HG03521 (cell line): ENCODE data around the gene INTS15.
A peak's percentile ranks its signal among the peaks of the same experiment; 100 is the strongest.

Experiments used
- ATAC-seq: cut with Tn5 transposase; IDR thresholded peaks from one replicate; pipeline ENCODE4 v1.9.1; 2021; ENCODE audit warnings: mild to moderate bottlenecking, moderate library complexity; ENCODE audit not compliant: unreplicated experiment

The INTS15 gene

DNA sequence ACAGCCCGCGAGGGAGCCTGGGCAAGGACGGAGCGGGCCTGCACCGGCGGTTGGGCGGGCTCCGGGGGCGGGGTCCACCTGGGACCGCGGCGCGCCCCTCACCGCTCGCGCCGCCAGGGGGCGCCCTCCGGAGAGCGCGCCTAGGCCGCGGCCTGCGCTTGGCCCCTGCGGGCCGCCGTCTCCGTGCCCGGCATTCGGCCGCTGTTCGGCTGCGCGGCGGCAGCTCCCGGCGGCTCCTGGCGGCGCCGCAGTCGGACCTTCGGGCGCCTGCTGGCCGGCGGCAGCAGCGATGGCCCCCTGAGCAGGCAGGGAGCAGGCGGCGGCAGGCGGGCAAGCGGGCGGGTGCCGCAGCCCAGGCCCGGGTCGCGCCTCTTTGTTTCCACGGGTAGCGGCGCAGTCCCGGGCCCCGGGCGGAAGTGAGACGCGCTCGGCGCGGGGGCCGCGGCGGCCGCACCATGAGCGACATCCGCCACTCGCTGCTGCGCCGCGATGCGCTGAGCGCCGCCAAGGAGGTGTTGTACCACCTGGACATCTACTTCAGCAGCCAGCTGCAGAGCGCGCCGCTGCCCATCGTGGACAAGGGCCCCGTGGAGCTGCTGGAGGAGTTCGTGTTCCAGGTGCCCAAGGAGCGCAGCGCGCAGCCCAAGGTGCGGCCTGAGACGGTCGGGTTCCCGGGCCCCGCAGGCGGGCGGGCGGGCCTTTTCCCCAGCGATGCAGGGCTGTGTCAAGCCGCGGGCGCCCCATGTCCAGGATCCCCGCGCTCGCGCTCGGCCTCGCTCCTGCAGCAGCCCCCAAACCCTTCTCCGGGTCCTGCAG, at the start of gene INTS15:
Gene INTS15 (plus strand): TSS at position 193 of the 816 bp plus-strand sequence. CDS start 263 bp downstream, at position 456.
- ATAC-seq: peak; percentile 87

- no peak for ATAC-seq
Observed at GRCh38 chr7:6542368-6542767, 47.5 kb upstream of the INTS15 start.

DNA sequence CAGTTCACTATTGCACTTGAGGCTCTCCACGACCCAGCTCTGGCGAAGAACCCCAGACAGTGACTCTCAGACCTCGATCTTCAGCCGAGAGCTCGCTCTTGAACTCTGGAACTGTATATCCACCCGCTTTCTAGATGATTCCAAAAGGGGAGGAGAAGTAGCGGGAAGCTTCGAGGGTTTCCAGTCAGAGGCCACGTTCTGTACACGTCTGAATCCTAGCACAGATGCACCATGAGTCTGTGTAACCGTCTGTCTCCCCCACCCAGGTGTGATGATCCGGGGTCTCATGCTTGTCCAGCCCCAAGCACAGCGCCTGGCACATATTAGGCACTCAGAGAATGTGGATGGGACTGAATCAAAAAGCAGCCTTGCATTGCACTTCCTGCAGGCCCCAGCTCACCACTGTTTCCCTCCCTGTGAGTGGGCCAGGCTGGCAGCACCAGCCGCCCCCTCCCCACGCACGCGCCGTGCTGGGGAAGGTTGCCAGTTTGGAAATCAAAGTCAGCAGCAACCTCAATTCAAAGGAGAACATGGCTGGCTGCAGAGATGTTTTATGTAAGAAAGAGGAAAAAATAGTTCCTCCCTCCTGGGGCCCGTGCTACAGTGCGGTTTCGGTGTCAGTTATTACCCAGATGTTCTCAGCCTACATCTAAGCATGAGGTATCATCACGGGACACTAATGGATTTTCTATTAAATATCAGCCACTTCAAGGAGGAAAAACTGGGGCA, 44.3 kb upstream of the INTS15 start:
- ATAC-seq: no peak

GRCh38 chr7:6546498-6547251, 43.1 kb upstream of the INTS15 start:
- ATAC-seq: no peak

GRCh38 chr7:6547400-6547799, 42.4 kb upstream of the INTS15 start:
- ATAC-seq: no peak

DNA sequence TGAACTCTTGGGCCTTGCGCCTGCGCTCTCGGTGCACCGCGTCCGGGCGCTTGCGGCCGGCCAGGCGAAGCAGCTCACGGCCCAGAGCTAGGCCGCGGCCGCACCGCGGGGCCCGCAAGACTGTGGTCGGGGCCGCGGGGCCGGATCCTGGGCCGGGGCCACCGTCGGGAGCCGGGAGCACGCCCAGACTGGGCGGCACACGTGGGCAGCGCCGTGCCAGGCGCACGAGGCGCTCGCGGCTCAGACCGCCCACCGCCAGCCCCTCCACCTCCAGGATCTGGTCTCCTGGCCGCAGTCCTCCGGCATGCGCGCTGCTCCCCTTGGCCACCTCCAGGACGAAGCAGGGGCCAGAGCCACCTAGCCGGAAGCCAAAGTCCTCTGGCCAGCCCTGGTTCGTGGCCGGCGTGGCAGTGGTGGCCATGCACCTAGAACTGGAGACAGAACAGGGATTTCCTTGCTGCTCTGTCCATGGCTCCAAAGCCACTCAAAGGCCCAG, 38.8 kb upstream of the INTS15 start, which contains the start of gene GRID2IP:
Gene GRID2IP (minus strand): TSS at position 446 of the 496 bp plus-strand sequence. CDS start 25 bp downstream, at position 421.
- ATAC-seq: no peak

- ATAC-seq: no peak
Observed at GRCh38 chr7:6553448-6554044, 36.3 kb upstream of the INTS15 start.

DNA sequence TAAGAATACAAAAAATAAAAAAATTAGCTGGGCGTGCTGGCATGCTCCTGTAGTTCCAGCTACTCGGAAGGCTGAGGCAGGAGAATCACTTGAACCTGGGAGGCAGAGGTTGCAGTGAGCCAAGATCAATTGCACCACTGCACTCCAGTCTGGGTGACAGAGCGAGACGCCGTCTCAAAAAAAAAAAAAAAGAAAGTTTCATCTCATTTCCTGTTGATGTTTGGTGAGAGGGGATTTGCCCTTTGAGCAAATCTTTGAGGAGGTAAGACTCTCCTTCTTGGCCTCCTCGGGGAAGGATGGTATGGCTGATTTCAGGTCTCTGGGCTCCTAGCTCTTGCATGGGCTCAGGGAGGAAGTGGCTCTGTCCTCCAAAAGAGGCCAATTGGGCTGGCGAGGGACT, 35.0 kb upstream of the INTS15 start:
- no peak for ATAC-seq

- ATAC-seq: no peak
Observed at GRCh38 chr7:6556196-6556595, 33.6 kb upstream of the INTS15 start.

- no peak for ATAC-seq
Observed at GRCh38 chr7:6558837-6559236, 31.0 kb upstream of the INTS15 start.

- ATAC-seq: no peak
Observed at GRCh38 chr7:6559896-6560295, 29.9 kb upstream of the INTS15 start.

- no peak for ATAC-seq
Observed at GRCh38 chr7:6562106-6562505, 27.7 kb upstream of the INTS15 start.

- no peak for ATAC-seq
Observed at GRCh38 chr7:6563936-6564770, 25.7 kb upstream of the INTS15 start.

DNA sequence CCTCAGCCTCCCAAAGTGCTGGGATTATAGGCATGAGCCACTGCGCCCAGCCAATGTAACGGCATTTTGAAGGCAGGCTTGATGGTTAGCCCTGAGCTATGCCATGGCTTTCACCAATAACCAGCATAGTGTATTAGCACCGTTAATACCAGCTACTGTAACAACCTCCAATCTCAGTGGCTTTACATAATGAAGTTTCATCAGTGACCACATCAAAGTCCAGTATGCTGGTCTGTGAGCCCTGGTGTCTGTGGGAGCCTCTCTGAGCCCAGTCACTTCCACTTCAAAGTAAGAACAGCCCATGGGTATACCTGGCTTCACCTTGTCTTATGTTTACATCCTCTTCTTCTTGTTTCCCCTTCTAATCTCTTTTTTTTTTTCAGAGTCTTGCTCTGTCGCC, 24.2 kb upstream of the INTS15 start:
- no peak for ATAC-seq

GRCh38 chr7:6567886-6568285, 21.9 kb upstream of the INTS15 start:
- ATAC-seq: no peak

DNA sequence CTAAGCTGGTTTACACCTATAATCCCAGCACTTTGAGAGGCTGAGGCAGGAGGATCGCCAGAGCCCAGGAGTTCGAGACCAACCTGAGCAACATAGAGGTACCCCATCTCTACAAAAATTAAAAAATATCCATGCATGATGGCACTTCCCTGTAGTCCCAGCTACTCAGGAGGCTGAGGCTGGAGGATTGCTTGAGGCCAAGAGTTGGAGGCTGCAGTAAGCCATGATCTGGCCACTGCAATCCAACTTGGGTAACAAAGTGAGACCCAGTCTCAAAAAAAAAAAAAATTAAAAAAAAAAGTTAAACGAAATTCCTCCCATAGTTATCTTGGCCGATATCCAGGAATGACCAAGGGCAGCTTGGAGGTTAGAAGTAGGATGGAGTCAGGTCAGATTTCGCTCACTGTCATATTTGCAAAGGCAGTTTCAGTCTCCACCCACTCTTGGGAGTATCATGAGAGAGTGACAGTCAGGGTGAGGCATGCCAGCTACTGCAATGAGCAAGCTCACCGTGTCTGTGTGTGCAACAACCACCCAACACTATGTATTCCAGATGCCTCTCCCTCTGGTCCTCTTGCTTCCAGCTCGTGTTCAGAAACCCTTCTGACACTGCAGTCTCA, 18.6 kb upstream of the INTS15 start:
- no peak for ATAC-seq

GRCh38 chr7:6575281-6576023, 14.4 kb upstream of the INTS15 start:
- ATAC-seq: no peak

- ATAC-seq: no peak
Observed at GRCh38 chr7:6576024-6576866, 13.6 kb upstream of the INTS15 start.
